DND-41 (cell line): ENCODE data around the gene NUCB1.

Source experiments
- EZH2 ChIP-seq: IDR thresholded peaks from 3 replicates; pipeline ENCODE4 v1.6.1; 2012; ENCODE audit warnings: borderline replicate concordance, low read depth, mild to moderate bottlenecking, moderate library complexity, low read length, inconsistent platforms; ENCODE audit not compliant: severe bottlenecking
- TF ChIP-seq, protein P1 (sequence below): IDR thresholded peaks from 2 replicates; pipeline ENCODE4 v1.5.1; 2012; ENCODE audit warnings: borderline replicate concordance, low read length, moderate library complexity, mild to moderate bottlenecking; ENCODE audit not compliant: poor library complexity, severe bottlenecking; ENCODE audit errors: extremely low read depth

DNA sequence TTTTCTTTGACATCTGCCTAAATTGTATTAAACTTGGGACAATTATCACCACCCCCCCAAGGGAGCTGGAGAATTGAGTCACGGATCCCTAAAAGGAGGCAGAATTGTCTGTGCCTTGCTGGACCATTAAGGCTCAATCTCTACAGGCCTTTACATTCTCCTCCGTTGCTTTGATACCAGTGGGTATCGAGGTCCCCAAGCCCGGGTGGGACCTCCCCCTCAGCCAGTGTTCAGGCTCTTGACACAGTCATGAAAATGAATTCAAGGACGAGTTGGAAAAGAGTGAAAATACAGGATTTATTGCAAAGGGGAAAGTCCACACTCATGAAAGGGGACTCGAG lies 22.3 kb upstream of the NUCB1 start:
- TF ChIP-seq, protein P1, sequence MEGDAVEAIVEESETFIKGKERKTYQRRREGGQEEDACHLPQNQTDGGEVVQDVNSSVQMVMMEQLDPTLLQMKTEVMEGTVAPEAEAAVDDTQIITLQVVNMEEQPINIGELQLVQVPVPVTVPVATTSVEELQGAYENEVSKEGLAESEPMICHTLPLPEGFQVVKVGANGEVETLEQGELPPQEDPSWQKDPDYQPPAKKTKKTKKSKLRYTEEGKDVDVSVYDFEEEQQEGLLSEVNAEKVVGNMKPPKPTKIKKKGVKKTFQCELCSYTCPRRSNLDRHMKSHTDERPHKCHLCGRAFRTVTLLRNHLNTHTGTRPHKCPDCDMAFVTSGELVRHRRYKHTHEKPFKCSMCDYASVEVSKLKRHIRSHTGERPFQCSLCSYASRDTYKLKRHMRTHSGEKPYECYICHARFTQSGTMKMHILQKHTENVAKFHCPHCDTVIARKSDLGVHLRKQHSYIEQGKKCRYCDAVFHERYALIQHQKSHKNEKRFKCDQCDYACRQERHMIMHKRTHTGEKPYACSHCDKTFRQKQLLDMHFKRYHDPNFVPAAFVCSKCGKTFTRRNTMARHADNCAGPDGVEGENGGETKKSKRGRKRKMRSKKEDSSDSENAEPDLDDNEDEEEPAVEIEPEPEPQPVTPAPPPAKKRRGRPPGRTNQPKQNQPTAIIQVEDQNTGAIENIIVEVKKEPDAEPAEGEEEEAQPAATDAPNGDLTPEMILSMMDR = no peak
- no peak for TF ChIP-seq EZH2
